HG02973 (cell line): ENCODE results near the gene PCSK5.
A peak's percentile ranks its signal among the peaks of the same experiment; 100 is the strongest.

Experiments
- ATAC-seq: cut with Tn5 transposase; IDR thresholded peaks from one replicate; pipeline ENCODE4 v1.9.1; 2021; ENCODE audit warnings: moderate library complexity; ENCODE audit not compliant: unreplicated experiment

The PCSK5 gene

GRCh38 chr9:76373173-76373783 lies 482.8 kb downstream of the PCSK5 start:
- ATAC-seq, result peak; percentile 49

- no peak for ATAC-seq
These were observed 483.5 kb downstream of the PCSK5 start for GRCh38 chr9:76373784-76374474.

GRCh38 chr9:76374783-76375559 lies 484.5 kb downstream of the PCSK5 start:
- no peak for ATAC-seq

GRCh38 chr9:76377791-76378190 lies 487.3 kb downstream of the PCSK5 start:
- no peak for ATAC-seq

GRCh38 chr9:76378367-76379073 lies 488.0 kb downstream of the PCSK5 start:
- ATAC-seq, result no peak

GRCh38 chr9:76379494-76379893 lies 489.0 kb downstream of the PCSK5 start:
- no peak for ATAC-seq

- no peak for ATAC-seq
These were observed 500.2 kb downstream of the PCSK5 start for GRCh38 chr9:76390656-76391055.

GRCh38 chr9:76394195-76394959 lies 503.9 kb downstream of the PCSK5 start, which contains the start of gene RFK:
RFK (minus strand) TSS chr9:76394426; CDS start chr9:76394171, 255 bp downstream.
- ATAC-seq, result peak; percentile 63

GRCh38 chr9:76394960-76395252 lies 504.4 kb downstream of the PCSK5 start:
- peak; percentile 54 for ATAC-seq

- no peak for ATAC-seq
These were observed 504.9 kb downstream of the PCSK5 start for GRCh38 chr9:76395381-76395780.

- no peak for ATAC-seq
These were observed 505.7 kb downstream of the PCSK5 start for GRCh38 chr9:76396144-76396543.

- ATAC-seq, result no peak
These were observed 506.1 kb downstream of the PCSK5 start for GRCh38 chr9:76396597-76396996.

GRCh38 chr9:76399856-76400255 lies 509.4 kb downstream of the PCSK5 start:
- no peak for ATAC-seq

GRCh38 chr9:76400534-76401096 lies 510.1 kb downstream of the PCSK5 start:
- no peak for ATAC-seq

GRCh38 chr9:76401176-76401575 lies 510.7 kb downstream of the PCSK5 start:
- no peak for ATAC-seq

GRCh38 chr9:76401580-76402354 lies 511.3 kb downstream of the PCSK5 start:
- no peak for ATAC-seq

- peak; percentile 83 for ATAC-seq
These were observed 512.9 kb downstream of the PCSK5 start for GRCh38 chr9:76403352-76403751.

GRCh38 chr9:76404401-76404800 lies 513.9 kb downstream of the PCSK5 start:
- ATAC-seq, result no peak

- ATAC-seq, result no peak
These were observed 514.9 kb downstream of the PCSK5 start for GRCh38 chr9:76405340-76405739.

- no peak for ATAC-seq
These were observed 515.4 kb downstream of the PCSK5 start for GRCh38 chr9:76405868-76406267.
